ENCODE results near the gene POLE.

GRCh38 chr12:132649226-132649945 is 37.8 kb downstream of the POLE start:
- no peak for TF ChIP-seq CTCF (conservative IDR thresholded peaks at IDR 0.05; ENCODE audit: low read length)
- TF ChIP-seq EZH2phosphoT487 (IDR thresholded peaks at IDR 0.05; ENCODE audit: borderline replicate concordance) = no peak
